Fibroblast of skin of right biceps (primary cell): ENCODE data around the gene FAR2.

Experiments
- DNase-seq: peaks from one replicate; pipeline ENCODE4 v3.0.0-alpha.2; 2013

FAR2 gene

GRCh38 chr12:29208936-29209701 is 60.0 kb downstream of the FAR2 start:
- no peak for DNase-seq

GRCh38 chr12:29211696-29212095 is 62.6 kb downstream of the FAR2 start:
- DNase-seq = no peak

GRCh38 chr12:29212682-29213403 is 63.8 kb downstream of the FAR2 start:
- no peak for DNase-seq

GRCh38 chr12:29216266-29216665 is 67.2 kb downstream of the FAR2 start:
- DNase-seq = no peak

- DNase-seq = peak; percentile 68
These were observed 67.9 kb downstream of the FAR2 start for GRCh38 chr12:29216797-29217575.

GRCh38 chr12:29220632-29221336 is 71.7 kb downstream of the FAR2 start:
- DNase-seq = no peak

GRCh38 chr12:29222200-29222599 is 73.1 kb downstream of the FAR2 start:
- no peak for DNase-seq

GRCh38 chr12:29223426-29223825 is 74.3 kb downstream of the FAR2 start:
- DNase-seq = no peak

- peak; percentile 51 for DNase-seq
These were observed 75.0 kb downstream of the FAR2 start for GRCh38 chr12:29223956-29224543.

GRCh38 chr12:29224572-29224971 is 75.5 kb downstream of the FAR2 start:
- DNase-seq = peak; percentile 76

- DNase-seq = no peak
These were observed 76.8 kb downstream of the FAR2 start for GRCh38 chr12:29225834-29226233.

- DNase-seq = peak; percentile 44
These were observed 77.5 kb downstream of the FAR2 start for GRCh38 chr12:29226616-29227015.

GRCh38 chr12:29228474-29229157 is 79.5 kb downstream of the FAR2 start:
- DNase-seq = no peak

- no peak for DNase-seq
These were observed 80.1 kb downstream of the FAR2 start for GRCh38 chr12:29229158-29229505.

- no peak for DNase-seq
These were observed 80.9 kb downstream of the FAR2 start for GRCh38 chr12:29229937-29230336.

- no peak for DNase-seq
These were observed 81.9 kb downstream of the FAR2 start for GRCh38 chr12:29230800-29231560.

- DNase-seq = no peak
These were observed 83.0 kb downstream of the FAR2 start for GRCh38 chr12:29232086-29232485.

GRCh38 chr12:29234552-29234951 is 85.5 kb downstream of the FAR2 start:
- DNase-seq = no peak

- DNase-seq = peak; percentile 25
These were observed 86.0 kb downstream of the FAR2 start for GRCh38 chr12:29234965-29235626.

- no peak for DNase-seq
These were observed 89.8 kb downstream of the FAR2 start for GRCh38 chr12:29238822-29239291.

GRCh38 chr12:29239336-29239735 is 90.3 kb downstream of the FAR2 start:
- DNase-seq = no peak
